LNCAP (cell line): ENCODE data around the gene PROX2.

Experiments
- CTCF ChIP-seq: fragments of 450-650 bp; IDR thresholded peaks from 2 replicates; pipeline ENCODE4 v1.5.1; 2017; ENCODE audit warnings: mild to moderate bottlenecking

PROX2 gene

GRCh38 chr14:74898083-74898482, 22.1 kb upstream of the PROX2 start:
- TF ChIP-seq CTCF: no peak

- no peak for TF ChIP-seq CTCF
Observed at GRCh38 chr14:74897642-74898041, 21.7 kb upstream of the PROX2 start.

- TF ChIP-seq CTCF: no peak
Observed at GRCh38 chr14:74896400-74896799, 20.5 kb upstream of the PROX2 start.

- TF ChIP-seq CTCF: no peak
Observed at GRCh38 chr14:74893614-74894091, 17.7 kb upstream of the PROX2 start.

- no peak for TF ChIP-seq CTCF
Observed at GRCh38 chr14:74892745-74893144, 16.8 kb upstream of the PROX2 start.

GRCh38 chr14:74891870-74892269, 15.9 kb upstream of the PROX2 start:
- TF ChIP-seq CTCF: no peak

- no peak for TF ChIP-seq CTCF
Observed at GRCh38 chr14:74890262-74890661, 14.3 kb upstream of the PROX2 start.
